ENCODE measurements around the gene SERHL2. TPM values are rescaled to one million over a fixed set of nuclear protein-coding genes. Genes with fewer than 3 reads are reported as not detected.
"Not testable (repeated sequence)": the region's sequence is repeated elsewhere in the genome, so short reads cannot be mapped to it uniquely, and the experiment has no call there.

SERHL2 gene
- total RNA-seq, 2 experiments from 2014 or later: 0.83 to 0.97 TPM

DNA sequence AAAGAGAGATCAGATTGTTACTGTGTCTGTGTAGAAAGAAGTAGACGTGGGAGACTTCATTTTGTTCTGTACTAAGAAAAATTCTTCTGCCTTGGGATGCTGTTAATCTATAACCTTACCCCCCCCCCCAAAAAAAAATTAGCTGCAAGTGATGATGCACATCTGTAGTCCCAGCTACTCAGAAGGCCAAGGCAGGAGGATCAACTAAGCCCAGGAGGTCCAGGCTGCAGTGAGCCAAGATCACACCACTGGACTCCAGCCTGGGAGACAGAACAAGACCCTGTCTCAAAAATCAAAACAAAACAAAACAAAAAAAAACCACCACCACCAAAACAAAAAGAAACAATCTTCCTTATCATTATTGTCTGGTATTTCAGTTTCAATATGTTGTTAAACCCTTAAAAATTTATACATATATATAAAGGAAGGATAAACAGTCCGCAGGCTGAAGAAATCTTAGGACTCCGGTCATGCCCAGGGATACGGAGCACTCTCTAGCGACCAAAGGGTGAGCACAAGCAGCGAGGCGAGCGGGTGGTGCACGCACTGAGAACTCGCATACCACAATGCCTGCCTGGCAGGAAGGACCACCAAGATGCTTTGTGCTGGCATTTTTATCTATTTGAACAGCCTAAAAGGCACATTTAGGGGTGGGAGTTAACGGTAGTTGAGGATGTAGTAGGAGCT is 54.5 kb downstream of the SERHL2 start:
- H3K27ac Mint-ChIP-seq: no peak overlapping the region
- peaks cover 31% of the 10 kb centered on the region for H3K36me3 Mint-ChIP-seq (ENCODE audit: low read depth)
- H3K9me3 Mint-ChIP-seq: no peaks in the 10 kb centered on the region
- H3K4me3 Mint-ChIP-seq: no peak overlapping the region
- DNase-seq: no peak
- ChIA-PET CTCF (interaction anchor here (0.6 kb wide), 1 partner anchor 19 kb away, joined by 4 read pairs; no protein-coding TSS in a partner anchor), POLR2A (no interaction called here)
- H3K4me1 Mint-ChIP-seq: peaks cover 40% of the 10 kb centered on the region
- H3K27me3 Mint-ChIP-seq: no peaks in the 10 kb centered on the region

DNA sequence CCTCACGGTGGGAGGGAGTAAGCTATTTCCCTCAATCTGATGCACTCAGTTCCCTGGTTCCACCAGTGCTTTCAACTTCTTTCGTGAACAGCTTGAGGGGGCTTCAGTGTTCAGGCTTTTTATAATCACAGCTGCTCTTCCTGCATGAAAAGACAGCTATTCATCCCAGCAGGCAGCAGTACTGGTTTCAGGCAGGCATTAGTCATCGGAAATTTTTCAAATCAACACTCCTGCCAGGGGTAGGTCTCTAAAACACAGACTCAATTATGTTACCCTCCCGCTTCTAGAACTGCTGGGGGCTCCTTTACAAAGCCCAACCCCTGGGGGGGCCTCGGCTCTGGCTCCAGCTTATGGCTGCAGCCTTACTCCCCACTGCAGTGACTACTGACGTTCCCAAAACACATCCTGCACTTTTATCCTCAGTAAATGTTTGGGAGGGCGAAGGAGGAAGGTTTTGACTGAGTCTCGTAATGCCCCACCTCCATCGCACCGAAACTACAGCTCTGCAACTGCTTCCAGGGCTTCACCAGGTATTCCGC is 55.1 kb downstream of the SERHL2 start:
- CTCF ChIA-PET: no interaction called here
- Mint-ChIP-seq H3K9me3 (no peaks in the 10 kb centered on the region), H3K27me3 (no peaks in the 10 kb centered on the region), H3K4me3 (no peak overlapping the region), H3K27ac (no peak overlapping the region), H3K36me3 (ENCODE audit: low read depth) (peaks cover 34% of the 10 kb centered on the region), H3K4me1 (peaks cover 44% of the 10 kb centered on the region)
- DNase-seq: no peak
- POLR2A ChIA-PET: no interaction called here

DNA sequence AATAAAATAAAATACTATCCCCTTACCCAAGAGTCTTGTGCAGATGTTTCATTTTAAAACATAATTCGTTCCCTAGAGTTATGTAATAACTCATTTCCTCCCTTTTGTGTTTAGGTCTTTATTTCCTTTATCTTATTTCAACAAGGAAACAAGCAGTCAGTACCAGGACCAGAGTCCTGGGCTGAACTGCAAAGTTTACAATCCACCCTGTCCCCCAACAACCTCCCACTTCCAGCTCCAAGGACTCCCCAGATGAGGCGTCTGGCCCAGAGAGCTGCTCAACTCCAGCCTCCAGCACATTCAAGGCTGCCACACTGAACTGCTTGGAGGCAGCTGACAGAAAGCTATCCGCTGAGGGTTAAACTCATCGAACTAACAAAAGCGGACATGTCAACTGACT is 56.4 kb downstream of the SERHL2 start:
- Mint-ChIP-seq H3K4me3 (no peak overlapping the region), H3K4me1 (peaks cover 47% of the 10 kb centered on the region), H3K9me3 (no peaks in the 10 kb centered on the region), H3K36me3 (ENCODE audit: low read depth) (peaks cover 36% of the 10 kb centered on the region), H3K27me3 (no peaks in the 10 kb centered on the region), H3K27ac (no peak overlapping the region)
- POLR2A ChIA-PET: no interaction called here
- CTCF ChIA-PET: interaction anchor here (1.4 kb wide), 1 partner anchor 9 kb away, joined by 5 read pairs; no protein-coding TSS in a partner anchor
- no peak for DNase-seq

DNA sequence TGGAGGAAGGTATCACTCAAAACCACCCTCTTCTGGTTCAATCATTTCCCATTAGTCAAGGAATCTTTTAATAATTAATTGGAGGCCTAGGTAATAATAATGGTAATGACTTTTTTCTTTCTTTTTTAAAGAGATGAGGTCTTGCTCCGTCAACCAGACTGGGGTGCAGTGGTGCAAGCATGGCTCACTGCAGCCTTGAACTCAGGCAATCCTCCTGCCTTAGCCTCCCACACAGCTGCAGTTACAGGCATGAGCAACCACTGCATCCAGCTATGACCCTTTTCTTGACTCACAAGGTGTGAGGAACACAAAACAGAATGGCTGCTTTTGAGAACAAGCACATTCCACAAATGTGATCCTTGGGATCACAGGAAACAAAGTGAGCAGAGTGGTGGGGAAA is 57.3 kb downstream of the SERHL2 start:
- ChIA-PET POLR2A (no interaction called here), CTCF (interaction anchor here (1.4 kb wide), 1 partner anchor 10 kb away, joined by 5 read pairs; no protein-coding TSS in a partner anchor)
- peak overlapping the region; percentile 7 for H3K27ac Mint-ChIP-seq
- no peaks in the 10 kb centered on the region for H3K9me3 Mint-ChIP-seq
- H3K27me3 Mint-ChIP-seq: no peaks in the 10 kb centered on the region
- peaks cover 35% of the 10 kb centered on the region for H3K36me3 Mint-ChIP-seq (ENCODE audit: low read depth)
- no peak overlapping the region for H3K4me3 Mint-ChIP-seq
- DNase-seq: no peak
- H3K4me1 Mint-ChIP-seq: peaks cover 54% of the 10 kb centered on the region

DNA sequence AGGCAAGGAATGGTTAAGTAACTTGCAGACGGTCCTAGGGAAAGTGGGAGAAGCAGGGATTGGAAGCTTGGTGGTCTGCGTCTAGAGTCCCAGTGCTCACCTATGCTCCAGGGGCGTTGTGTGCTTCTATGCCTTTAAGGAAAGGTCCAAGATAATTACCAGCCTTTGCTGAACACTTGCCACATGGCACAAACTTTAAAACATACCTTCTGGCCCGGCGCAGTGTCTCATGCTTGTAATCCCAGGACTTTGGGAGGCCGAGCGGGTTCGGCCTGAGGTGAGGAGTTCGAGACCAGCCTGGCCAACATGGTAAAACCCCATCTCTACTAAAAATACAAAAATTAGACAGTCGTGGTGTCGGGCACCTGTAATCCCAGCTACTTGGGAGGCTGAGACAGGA is 58.6 kb downstream of the SERHL2 start:
- Mint-ChIP-seq H3K9me3 (no peaks in the 10 kb centered on the region), H3K36me3 (ENCODE audit: low read depth) (peaks cover 32% of the 10 kb centered on the region), H3K27me3 (no peaks in the 10 kb centered on the region), H3K27ac (peak overlapping the region; percentile 98), H3K4me1 (peaks cover 57% of the 10 kb centered on the region), H3K4me3 (peak overlapping the region; percentile 98)
- no peak for DNase-seq
- POLR2A ChIA-PET: no interaction called here
- CTCF ChIA-PET: no interaction called here

DNA sequence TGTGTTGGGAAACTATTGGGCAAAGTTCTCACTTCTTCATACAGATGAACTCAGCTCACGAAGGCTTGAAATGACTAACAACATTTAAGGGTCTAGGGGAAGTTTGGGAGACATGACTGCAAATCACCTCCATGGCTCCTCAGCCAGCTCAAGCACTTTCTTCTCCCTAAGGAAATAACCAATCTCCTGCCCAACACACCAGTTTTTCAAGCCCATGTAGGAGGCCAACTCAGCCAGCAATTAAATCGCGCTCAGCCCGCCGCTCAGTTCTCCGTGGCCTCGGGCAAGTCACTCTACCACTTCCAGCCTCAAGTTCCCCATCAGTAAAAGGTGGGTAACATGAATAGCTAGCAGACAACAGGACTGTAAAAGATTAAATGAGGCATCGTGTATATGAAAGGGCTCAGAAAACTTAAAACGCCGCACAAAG is 60.1 kb downstream of the SERHL2 start:
- Mint-ChIP-seq H3K27ac (peak overlapping the region; percentile 98), H3K4me1 (peaks cover 59% of the 10 kb centered on the region), H3K9me3 (no peaks in the 10 kb centered on the region), H3K4me3 (peak overlapping the region; percentile 98), H3K27me3 (no peaks in the 10 kb centered on the region), H3K36me3 (ENCODE audit: low read depth) (peaks cover 28% of the 10 kb centered on the region)
- CTCF ChIA-PET: interaction anchor here (1.0 to 1.2 kb wide), 2 partner anchors 14 to 18 kb away, joined by 3 to 4 read pairs; no protein-coding TSS in a partner anchor
- DNase-seq: no peak
- POLR2A ChIA-PET: interaction anchor here (0.6 kb wide), 1 partner anchor 485 kb away, joined by 3 read pairs; no protein-coding TSS in a partner anchor

DNA sequence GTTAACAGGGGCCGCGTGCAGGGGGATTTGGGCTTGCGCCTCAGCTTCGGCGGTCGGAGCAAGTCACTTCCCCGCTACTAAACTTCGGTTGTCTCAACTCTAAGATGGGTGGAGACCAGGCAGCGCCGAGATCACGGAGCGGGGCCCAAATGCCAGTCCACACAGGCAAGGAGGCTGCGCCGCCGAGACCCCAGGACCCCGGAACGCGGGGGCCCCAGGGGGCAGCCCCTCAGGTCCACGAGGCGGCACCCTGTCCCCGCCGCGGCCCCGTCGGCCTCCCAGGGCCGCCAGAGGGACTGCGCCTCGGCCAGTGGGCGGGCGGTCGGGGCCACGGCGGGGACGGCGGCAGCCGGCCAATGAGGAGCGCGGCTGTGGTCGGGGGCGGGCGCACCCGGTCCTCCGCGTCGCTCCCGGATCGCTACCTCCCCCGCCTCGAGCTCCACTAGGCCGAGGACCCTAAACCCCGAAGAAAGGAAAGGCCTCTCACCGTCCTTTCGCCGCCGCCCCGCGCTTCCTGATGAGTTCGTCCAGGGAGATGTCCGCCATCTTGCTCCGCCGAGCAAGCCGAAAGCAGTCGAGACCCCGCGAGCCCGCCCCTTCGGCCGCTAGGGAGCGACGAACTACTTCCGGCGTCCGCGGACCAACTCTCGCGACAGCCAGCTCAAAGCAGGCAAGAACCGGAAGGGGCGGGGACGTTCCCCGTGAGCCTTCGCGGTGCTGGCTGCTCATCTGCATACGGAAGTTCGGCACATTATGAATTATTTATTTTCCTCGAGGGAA is 60.7 kb downstream of the SERHL2 start, which contains the start of gene POLDIP3:
TSS of gene POLDIP3 (minus strand) at position 572 of the 780 bp plus-strand sequence. CDS start at position 546, 26 bp downstream.
- H3K4me1 Mint-ChIP-seq: peaks cover 56% of the 10 kb centered on the region
- CTCF ChIA-PET: interaction anchor here (0.5 to 2.0 kb wide), 5 partner anchors 11 to 768 kb away, joined by 3 to 5 read pairs (median 3); no protein-coding TSS in a partner anchor
- H3K36me3 Mint-ChIP-seq (ENCODE audit: low read depth): peaks cover 27% of the 10 kb centered on the region

DNA sequence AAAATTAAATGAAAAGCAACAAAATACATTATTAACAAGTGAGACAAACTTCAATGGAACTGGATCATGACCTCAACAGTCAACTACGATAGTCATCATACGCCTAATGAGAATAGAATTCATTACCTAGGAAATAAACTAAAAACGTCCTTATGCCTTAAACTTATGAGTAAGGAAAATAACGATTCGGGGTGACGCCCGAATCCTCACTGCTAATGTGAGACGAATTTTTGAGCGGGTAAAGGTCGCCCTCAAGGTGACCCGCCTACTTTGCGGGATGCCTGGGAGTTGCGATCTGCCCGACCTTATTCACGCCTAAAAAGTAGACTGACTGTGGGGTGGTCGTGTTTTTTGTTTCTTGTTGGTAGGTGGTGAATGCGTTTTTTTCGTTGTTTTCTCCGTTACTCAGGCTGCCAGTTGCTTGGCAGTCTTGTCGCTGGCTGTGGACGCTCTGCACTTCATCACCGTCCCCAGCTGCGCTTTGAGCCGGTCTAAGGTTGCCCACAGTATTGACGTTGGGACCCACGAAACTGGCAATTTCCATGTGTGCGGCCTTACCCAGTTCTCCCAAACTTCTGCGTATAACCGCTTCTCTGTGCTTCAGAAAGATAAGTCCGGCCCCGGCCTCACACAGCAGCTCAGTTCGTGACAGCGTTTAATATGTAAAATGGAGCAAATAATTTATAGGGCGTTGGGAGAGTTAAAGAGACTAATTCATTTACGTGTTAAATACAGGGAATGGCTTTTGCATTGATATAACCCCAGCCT is 61.5 kb downstream of the SERHL2 start:
- CTCF ChIA-PET: interaction anchor here (0.7 to 2.0 kb wide), 6 partner anchors 10 to 69 kb away, joined by 3 to 6 read pairs (median 4); no protein-coding TSS in a partner anchor
- no peaks in the 10 kb centered on the region for H3K27me3 Mint-ChIP-seq
- peak overlapping the region; percentile 84 for H3K4me3 Mint-ChIP-seq
- peaks cover 23% of the 10 kb centered on the region for H3K36me3 Mint-ChIP-seq (ENCODE audit: low read depth)
- peaks cover 50% of the 10 kb centered on the region for H3K4me1 Mint-ChIP-seq
- H3K27ac Mint-ChIP-seq: peak overlapping the region; percentile 99
- peak; percentile 92 for DNase-seq
- POLR2A ChIA-PET: interaction anchor here (0.5 to 2.0 kb wide), 6 partner anchors 8 to 572 kb away, joined by 3 to 8 read pairs (median 4); partner anchors contain the start of gene CYB5R3
- no peaks in the 10 kb centered on the region for H3K9me3 Mint-ChIP-seq

More for the DNA sequence above, 60.7 kb downstream of the SERHL2 start, which contains the start of gene POLDIP3:
- Mint-ChIP-seq H3K27ac (peak within 1 kb of the TSS; percentile 99), H3K4me3 (peak within 1 kb of the TSS; percentile 98), H3K9me3 (no peaks in the 10 kb centered on the region), H3K27me3 (no peaks in the 10 kb centered on the region)
- POLR2A ChIA-PET: interaction anchor here (0.7 to 2.0 kb wide), 5 partner anchors 8 to 573 kb away, joined by 3 to 8 read pairs (median 4); partner anchors contain the start of gene CYB5R3
- peak; percentile 99 for DNase-seq

DNA sequence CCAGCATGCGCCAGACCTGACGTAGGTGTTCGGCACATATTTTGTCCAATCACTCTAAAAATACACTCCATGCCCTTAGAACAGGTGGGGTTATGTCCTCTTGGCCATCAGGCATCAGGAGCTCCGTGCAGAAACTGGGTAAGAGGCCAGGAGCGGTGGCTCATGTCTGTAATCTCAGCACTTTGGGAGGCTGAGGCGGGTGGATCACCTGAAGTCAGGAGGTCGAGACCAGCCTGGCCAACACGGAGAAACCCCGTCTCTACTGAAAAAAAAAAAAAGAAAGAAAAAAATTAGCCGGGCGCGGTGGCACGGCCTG is 62.1 kb downstream of the SERHL2 start:
- peak overlapping the region; percentile 84 for H3K4me3 Mint-ChIP-seq
- ChIA-PET CTCF (interaction anchor here (0.7 to 2.0 kb wide), 3 partner anchors 9 to 69 kb away, joined by 5 to 6 read pairs (median 5); no protein-coding TSS in a partner anchor), POLR2A (interaction anchor here (0.5 to 2.0 kb wide), 3 partner anchors 34 to 572 kb away, joined by 3 to 8 read pairs (median 4); partner anchors contain the start of gene CYB5R3)
- H3K4me1 Mint-ChIP-seq: peaks cover 45% of the 10 kb centered on the region
- H3K9me3 Mint-ChIP-seq, H3K27me3 Mint-ChIP-seq, DNase-seq: not testable (repeated sequence)
- peaks cover 21% of the 10 kb centered on the region for H3K36me3 Mint-ChIP-seq (ENCODE audit: low read depth)
- H3K27ac Mint-ChIP-seq: peak overlapping the region; percentile 99

DNA sequence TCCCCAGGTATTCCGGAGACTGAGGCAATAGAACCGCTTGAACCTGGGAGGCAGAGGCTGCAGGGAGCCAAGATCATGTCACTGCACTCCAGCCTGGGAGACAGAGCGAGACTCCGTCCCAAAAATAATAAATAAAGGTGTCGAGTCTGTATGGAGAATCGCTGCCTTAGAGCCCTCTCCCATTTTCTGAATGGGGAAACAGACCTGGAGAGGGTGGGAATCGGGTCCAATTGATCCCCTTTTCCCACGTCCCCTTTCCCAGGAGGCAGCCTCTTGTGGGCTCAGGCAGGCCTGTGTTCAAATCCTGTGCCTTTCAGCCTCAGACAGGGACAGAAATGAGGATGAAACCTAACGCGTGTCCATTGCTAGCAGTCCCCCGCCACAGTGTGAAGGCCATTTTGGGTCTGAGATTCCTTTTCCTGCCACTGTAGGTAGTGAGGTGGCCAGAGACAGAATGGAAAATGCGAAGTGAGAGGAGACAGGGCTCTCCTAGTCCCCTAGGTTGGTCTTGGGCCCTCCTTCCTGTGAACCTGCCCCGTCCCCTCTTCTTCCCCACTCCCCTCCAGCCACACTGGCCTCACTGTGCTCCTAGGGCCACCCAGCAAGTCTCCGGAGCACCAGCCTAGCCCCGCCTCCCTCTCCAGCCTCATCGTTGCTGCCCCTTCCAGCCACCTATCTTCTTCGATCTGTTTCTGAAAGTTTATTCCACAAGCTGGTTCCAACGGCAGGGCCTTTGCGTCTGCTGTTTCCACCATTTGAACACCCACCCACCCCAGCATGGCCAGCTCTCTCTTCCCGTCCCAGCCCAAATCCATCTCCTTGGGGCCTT is 63.6 kb downstream of the SERHL2 start:
- peaks cover 35% of the 10 kb centered on the region for H3K4me1 Mint-ChIP-seq
- no peak for DNase-seq
- H3K9me3 Mint-ChIP-seq: no peaks in the 10 kb centered on the region
- ChIA-PET POLR2A (no interaction called here), CTCF (no interaction called here)
- H3K36me3 Mint-ChIP-seq (ENCODE audit: low read depth): peaks cover 14% of the 10 kb centered on the region
- no peaks in the 10 kb centered on the region for H3K27me3 Mint-ChIP-seq
- no peak overlapping the region for H3K4me3 Mint-ChIP-seq
- peak overlapping the region; percentile 5 for H3K27ac Mint-ChIP-seq

DNA sequence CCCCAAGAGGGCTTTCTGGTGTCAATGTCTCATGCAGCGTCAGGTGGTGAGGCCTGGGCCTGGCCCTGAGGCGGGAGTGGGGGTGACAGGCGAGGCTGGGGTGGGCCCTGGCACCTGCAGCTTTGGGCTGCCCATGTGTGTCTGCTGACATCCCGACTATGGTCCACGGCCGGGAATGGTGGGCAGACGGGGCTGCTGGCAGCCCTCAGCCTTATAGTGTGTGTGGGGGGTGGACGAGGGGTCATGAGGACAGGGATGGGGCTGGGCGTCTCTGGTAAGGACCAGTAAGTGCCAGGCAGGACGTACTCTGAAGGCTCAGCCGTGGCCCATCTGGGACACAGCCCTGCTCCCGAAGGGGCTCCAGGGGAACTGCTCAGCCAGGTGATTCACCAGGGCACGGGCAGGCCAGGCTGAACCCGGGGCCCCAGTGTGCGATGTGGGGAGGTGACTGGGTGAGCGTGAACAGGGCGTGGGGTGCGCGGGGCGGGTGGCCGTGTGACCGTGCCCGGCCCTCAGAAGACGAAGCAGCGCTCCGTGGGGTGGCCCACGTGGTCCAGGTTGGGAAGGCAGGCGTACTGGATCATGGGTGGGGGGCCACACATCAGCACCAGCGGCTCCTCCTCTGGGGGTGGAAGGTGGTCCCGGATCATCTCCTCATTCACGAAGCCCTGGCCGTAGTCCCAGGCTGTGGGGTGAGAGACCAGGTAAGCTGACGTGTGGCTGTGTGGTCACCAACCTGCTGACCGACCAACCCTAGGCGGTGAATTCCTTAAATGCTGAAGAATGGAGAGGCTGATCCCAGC is 65.7 kb downstream of the SERHL2 start:
- no peak overlapping the region for H3K27ac Mint-ChIP-seq
- CTCF ChIA-PET: interaction anchor here (0.5 kb wide), 1 partner anchor 71 kb away, joined by 3 read pairs; no protein-coding TSS in a partner anchor
- H3K4me3 Mint-ChIP-seq: no peak overlapping the region
- POLR2A ChIA-PET: interaction anchor here (0.6 kb wide), 1 partner anchor 49 kb away, joined by 4 read pairs; no protein-coding TSS in a partner anchor
- peaks cover 3% of the 10 kb centered on the region for H3K36me3 Mint-ChIP-seq (ENCODE audit: low read depth)
- peaks cover 21% of the 10 kb centered on the region for H3K4me1 Mint-ChIP-seq
- DNase-seq: no peak
- H3K9me3 Mint-ChIP-seq: no peaks in the 10 kb centered on the region
- H3K27me3 Mint-ChIP-seq: no peaks in the 10 kb centered on the region

All from activated CD4-positive, alpha-beta T cell treated with anti-CD3 and anti-CD28 coated beads, Interleukin-2, amount 10 ng/mL, durations not matched to agents 7 days and 5 days (primary cell).